Sigmoid colon (tissue), 4 donors: ENCODE results near the gene ARAP3.

Experiments
- POLR2AphosphoS5 ChIP-seq, 4 donors: sonication (generic); formaldehyde crosslinking; IDR thresholded peaks; one replicate each; pipeline ENCODE4 v1.6.1; 2017; ENCODE audit warnings: antibody characterized with exemption in 4 of 4
- TF ChIP-seq, protein P1 (sequence below), 4 experiments: fragments of 450-650 bp in 3 of 4; fragments of 200-600 bp in 1 of 4; IDR thresholded peaks; one replicate each; pipeline ENCODE4 v1.5.1; 2016 to 2019; ENCODE audit warnings: antibody characterized with exemption in 4 of 4, mild to moderate bottlenecking in 3 of 4, moderate library complexity in 2 of 4

DNA sequence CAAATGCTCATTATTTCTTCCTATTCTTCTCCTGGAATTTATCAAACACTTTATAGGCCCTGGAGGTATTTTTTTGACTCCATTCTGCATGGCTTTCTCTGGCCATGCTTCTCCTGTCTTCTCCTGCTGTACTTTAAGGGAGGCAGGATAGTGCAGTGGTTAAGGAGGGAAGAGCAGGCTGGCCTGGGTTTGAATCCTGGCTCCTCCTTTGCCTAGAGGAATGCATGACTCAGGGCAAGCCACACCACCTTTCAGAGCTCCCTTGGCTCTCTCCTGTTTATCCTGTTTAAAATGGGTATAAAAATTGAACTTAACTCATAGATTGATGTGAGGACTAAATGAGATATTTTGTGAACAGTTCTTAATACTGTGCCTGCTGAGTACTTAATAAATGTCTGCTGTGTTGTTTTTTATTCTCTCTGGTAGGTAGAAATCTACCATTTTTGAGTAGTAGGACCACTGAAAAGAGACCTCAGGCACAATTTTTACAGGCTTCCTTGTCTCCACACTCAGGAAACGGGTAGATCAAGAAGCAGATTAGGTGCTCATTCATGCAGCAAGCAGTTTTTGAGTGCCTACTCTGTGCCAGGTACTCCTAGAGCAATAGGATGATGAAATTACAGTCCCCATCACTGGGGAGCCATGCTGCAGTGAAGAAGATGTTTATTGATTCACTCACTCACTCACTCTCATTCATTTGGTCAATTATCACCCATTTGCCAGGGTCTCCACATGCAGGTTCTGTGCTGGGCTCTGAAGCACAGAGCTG lies 32.7 kb upstream of the ARAP3 start:
- no peak for TF ChIP-seq POLR2AphosphoS5 (IDR thresholded peaks at IDR 0.05)
- TF ChIP-seq, protein P1, sequence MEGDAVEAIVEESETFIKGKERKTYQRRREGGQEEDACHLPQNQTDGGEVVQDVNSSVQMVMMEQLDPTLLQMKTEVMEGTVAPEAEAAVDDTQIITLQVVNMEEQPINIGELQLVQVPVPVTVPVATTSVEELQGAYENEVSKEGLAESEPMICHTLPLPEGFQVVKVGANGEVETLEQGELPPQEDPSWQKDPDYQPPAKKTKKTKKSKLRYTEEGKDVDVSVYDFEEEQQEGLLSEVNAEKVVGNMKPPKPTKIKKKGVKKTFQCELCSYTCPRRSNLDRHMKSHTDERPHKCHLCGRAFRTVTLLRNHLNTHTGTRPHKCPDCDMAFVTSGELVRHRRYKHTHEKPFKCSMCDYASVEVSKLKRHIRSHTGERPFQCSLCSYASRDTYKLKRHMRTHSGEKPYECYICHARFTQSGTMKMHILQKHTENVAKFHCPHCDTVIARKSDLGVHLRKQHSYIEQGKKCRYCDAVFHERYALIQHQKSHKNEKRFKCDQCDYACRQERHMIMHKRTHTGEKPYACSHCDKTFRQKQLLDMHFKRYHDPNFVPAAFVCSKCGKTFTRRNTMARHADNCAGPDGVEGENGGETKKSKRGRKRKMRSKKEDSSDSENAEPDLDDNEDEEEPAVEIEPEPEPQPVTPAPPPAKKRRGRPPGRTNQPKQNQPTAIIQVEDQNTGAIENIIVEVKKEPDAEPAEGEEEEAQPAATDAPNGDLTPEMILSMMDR (IDR thresholded peaks at IDR 0.05), result no peak
